Activated naive CD8-positive, alpha-beta T cell (primary cell): ENCODE data around the gene CD6.
A peak's percentile ranks its signal among the peaks of the same experiment; 100 is the strongest.

Source experiments
- H3K27ac Mint-ChIP-seq: one replicate; pipeline ENCODE4 v1.8.0; 2021; ENCODE audit warnings: mixed read lengths
- H3K27me3 Mint-ChIP-seq: one replicate; pipeline ENCODE4 v1.8.0; 2021; ENCODE audit warnings: mixed read lengths
- H3K36me3 Mint-ChIP-seq: one replicate; pipeline ENCODE4 v1.8.0; 2021; ENCODE audit warnings: mixed read lengths
- H3K4me1 Mint-ChIP-seq: one replicate; pipeline ENCODE4 v1.8.0; 2021; ENCODE audit warnings: low read depth, mixed read lengths
- H3K4me3 Mint-ChIP-seq: one replicate; pipeline ENCODE4 v1.8.0; 2021; ENCODE audit warnings: mild to moderate bottlenecking, mixed read lengths
- H3K9me3 Mint-ChIP-seq: one replicate; pipeline ENCODE4 v1.8.0; 2021; ENCODE audit warnings: low read depth, mixed read lengths

CD6 gene

DNA sequence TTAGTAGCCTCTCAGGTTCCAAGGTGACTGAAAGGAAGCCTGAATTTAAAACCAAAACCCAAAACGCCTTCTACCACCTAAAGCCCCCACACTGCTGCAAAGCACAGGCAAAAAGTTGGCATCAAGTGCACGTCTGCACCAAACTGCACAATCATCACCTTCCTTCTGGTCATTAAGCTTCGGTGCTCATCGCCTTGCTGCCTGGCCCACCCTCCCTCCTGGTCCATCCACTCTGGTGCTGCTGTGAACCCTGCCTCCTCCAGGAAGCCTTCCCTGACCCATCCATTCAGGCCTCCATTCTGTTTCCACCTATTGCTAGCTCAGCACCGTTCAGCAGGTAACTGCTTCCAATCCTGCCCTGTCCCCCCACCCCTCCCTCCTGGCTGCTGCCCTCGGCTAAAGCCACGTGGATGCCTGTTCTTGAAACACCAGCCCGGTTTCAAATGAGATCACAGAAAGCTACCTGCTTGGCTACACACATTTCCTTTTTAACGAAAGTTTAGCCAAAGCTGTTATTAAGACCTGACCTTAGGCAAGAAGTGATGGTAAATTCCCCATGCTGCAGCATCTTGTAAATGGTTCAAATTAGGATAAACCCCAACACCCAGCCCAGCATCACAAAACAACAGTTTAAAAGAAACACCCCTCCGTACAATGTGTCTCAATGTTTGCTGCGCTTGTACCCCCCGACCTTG is 77.0 kb downstream of the CD6 start:
- Mint-ChIP-seq H3K27me3 (no peaks in the 10 kb centered on the region), H3K36me3 (peaks cover 5% of the 10 kb centered on the region), H3K4me1 (peaks cover 47% of the 10 kb centered on the region), H3K4me3 (no peak overlapping the region), H3K27ac (peak overlapping the region; percentile 80), H3K9me3 (no peaks in the 10 kb centered on the region)

- Mint-ChIP-seq H3K4me1 (peaks cover 52% of the 10 kb centered on the region), H3K27me3 (no peaks in the 10 kb centered on the region), H3K27ac (peak overlapping the region; percentile 80), H3K9me3 (no peaks in the 10 kb centered on the region), H3K4me3 (peak overlapping the region; percentile 4), H3K36me3 (peaks cover 5% of the 10 kb centered on the region)
Measured at GRCh38 chr11:61049063-61049377, 77.5 kb downstream of the CD6 start.

DNA sequence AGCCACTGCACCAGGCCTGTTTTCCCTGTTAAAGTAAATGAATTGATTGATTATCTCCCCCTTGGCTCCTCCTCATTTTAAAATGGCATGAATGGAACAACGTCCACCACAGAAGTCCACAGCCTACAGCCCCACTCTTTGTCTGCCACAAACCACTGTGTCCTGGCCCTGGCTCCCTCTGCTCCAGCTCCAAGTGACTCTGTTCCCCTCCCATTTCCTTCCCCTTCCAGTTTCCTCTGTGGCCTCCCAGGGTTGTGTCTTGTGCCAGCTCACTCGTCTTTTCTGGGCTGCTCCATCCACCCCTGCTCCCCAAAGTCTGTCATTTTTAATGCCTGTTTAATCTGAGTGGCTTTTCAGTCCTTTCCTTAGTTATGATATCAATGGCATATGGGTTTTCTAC is 78.4 kb downstream of the CD6 start:
- Mint-ChIP-seq H3K27me3 (no peaks in the 10 kb centered on the region), H3K4me1 (peaks cover 56% of the 10 kb centered on the region), H3K9me3 (no peaks in the 10 kb centered on the region), H3K4me3 (no peak overlapping the region), H3K27ac (no peak overlapping the region), H3K36me3 (peaks cover 5% of the 10 kb centered on the region)

- H3K27me3 Mint-ChIP-seq: no peaks in the 10 kb centered on the region
- peaks cover 64% of the 10 kb centered on the region for H3K4me1 Mint-ChIP-seq
- no peaks in the 10 kb centered on the region for H3K9me3 Mint-ChIP-seq
- H3K27ac Mint-ChIP-seq: peak overlapping the region; percentile 6
- H3K4me3 Mint-ChIP-seq: no peak overlapping the region
- H3K36me3 Mint-ChIP-seq: peaks cover 8% of the 10 kb centered on the region
Measured at GRCh38 chr11:61052182-61052972, 80.9 kb downstream of the CD6 start.

DNA sequence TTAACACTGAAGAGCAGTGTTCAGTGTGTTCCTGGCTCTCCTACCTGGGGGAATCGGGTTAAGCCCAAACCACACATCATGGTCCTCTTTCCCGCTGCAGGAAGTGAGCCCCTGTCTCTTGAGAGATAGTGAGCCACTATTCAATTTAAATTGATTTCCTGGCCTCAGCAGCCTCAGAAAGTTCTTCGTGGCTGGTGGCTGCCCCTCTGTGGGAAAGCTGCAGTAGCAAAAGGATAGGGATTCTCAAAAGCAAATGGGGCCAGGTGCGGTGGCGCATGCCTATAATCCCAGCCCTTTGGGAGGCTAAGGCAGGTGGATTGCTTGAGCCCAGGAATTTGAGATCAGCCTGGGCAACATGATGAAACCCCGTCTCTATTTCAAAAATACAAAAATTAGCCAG is 81.7 kb downstream of the CD6 start:
- no peaks in the 10 kb centered on the region for H3K27me3 Mint-ChIP-seq
- no peaks in the 10 kb centered on the region for H3K9me3 Mint-ChIP-seq
- H3K36me3 Mint-ChIP-seq: peaks cover 10% of the 10 kb centered on the region
- peaks cover 62% of the 10 kb centered on the region for H3K4me1 Mint-ChIP-seq
- H3K27ac Mint-ChIP-seq: peak overlapping the region; percentile 50
- H3K4me3 Mint-ChIP-seq: no peak overlapping the region

- Mint-ChIP-seq H3K4me3 (no peak overlapping the region), H3K36me3 (peaks cover 13% of the 10 kb centered on the region), H3K9me3 (no peaks in the 10 kb centered on the region), H3K27me3 (no peaks in the 10 kb centered on the region), H3K27ac (peak overlapping the region; percentile 72), H3K4me1 (peaks cover 61% of the 10 kb centered on the region)
Measured at GRCh38 chr11:61054513-61054912, 83.0 kb downstream of the CD6 start.

DNA sequence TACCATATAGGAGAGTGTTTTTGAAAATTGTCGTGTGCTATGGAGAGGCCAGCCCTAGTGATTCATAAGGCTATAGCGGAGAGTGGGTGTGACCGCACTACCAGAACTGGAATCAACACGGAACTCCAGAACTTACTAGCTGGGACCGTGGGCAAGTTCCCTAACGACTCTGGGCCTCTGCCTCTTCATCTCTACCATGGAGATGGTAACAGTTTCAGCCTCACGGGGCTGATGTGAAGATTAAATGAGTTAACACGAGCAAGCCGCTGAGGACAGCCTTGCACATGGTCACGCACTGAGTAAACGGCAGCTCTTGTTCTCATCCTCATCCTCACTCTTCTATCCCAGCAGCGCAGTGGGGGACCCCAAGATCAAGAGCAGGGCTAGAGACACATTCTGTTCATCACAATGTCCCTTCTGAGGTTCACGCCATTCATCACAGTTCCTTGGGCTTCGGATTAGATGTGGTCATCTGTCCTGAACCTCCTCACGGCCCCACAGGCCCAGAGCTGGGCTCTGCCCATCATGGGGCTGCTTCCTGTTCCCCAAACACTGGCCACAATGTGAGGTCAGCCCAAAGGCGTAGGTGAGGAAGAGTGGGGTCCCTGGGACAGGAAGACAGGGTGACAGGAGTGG is 83.6 kb downstream of the CD6 start:
- Mint-ChIP-seq H3K36me3 (peaks cover 13% of the 10 kb centered on the region), H3K4me3 (no peak overlapping the region), H3K4me1 (peaks cover 61% of the 10 kb centered on the region), H3K27ac (peak overlapping the region; percentile 72), H3K27me3 (no peaks in the 10 kb centered on the region), H3K9me3 (no peaks in the 10 kb centered on the region)

GRCh38 chr11:61055776-61056175 is 84.3 kb downstream of the CD6 start:
- Mint-ChIP-seq H3K4me1 (peaks cover 65% of the 10 kb centered on the region), H3K9me3 (no peaks in the 10 kb centered on the region), H3K4me3 (no peak overlapping the region), H3K27me3 (no peaks in the 10 kb centered on the region), H3K27ac (peak overlapping the region; percentile 19), H3K36me3 (peaks cover 12% of the 10 kb centered on the region)

GRCh38 chr11:61056571-61056970 is 85.1 kb downstream of the CD6 start:
- no peaks in the 10 kb centered on the region for H3K9me3 Mint-ChIP-seq
- H3K4me1 Mint-ChIP-seq: peaks cover 67% of the 10 kb centered on the region
- peaks cover 8% of the 10 kb centered on the region for H3K36me3 Mint-ChIP-seq

GRCh38 chr11:61056981-61057380 is 85.5 kb downstream of the CD6 start:
- H3K9me3 Mint-ChIP-seq: no peaks in the 10 kb centered on the region
- H3K27ac Mint-ChIP-seq: no peak overlapping the region
- peaks cover 11% of the 10 kb centered on the region for H3K36me3 Mint-ChIP-seq
- H3K4me1 Mint-ChIP-seq: peaks cover 71% of the 10 kb centered on the region
- H3K4me3 Mint-ChIP-seq: no peak overlapping the region
- no peaks in the 10 kb centered on the region for H3K27me3 Mint-ChIP-seq

More at GRCh38 chr11:61056571-61056970, 85.1 kb downstream of the CD6 start:
- Mint-ChIP-seq H3K27ac (no peak overlapping the region), H3K4me3 (no peak overlapping the region), H3K27me3 (no peaks in the 10 kb centered on the region)

DNA sequence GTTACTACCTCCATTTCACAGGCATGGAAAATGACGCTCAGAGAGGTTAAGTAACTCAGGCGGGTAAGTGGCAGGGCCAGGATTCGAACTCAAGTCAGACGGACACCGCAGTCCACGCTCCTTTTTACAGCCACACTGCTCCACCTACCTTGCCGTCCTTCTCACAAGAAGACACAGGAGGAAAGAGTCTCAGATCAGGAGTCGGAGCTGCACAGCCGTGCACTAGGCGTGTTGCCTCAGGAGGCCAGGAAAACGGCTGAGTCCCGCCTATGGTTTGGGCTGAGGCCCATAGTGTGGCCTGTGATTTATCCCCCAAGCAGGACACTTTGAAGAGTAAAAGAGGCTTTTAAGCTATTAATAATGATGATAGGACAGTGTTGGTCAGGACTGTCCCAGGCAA is 86.1 kb downstream of the CD6 start:
- Mint-ChIP-seq H3K4me1 (peaks cover 74% of the 10 kb centered on the region), H3K4me3 (no peak overlapping the region), H3K36me3 (peaks cover 12% of the 10 kb centered on the region), H3K27ac (peak overlapping the region; percentile 64), H3K27me3 (no peaks in the 10 kb centered on the region), H3K9me3 (no peaks in the 10 kb centered on the region)

DNA sequence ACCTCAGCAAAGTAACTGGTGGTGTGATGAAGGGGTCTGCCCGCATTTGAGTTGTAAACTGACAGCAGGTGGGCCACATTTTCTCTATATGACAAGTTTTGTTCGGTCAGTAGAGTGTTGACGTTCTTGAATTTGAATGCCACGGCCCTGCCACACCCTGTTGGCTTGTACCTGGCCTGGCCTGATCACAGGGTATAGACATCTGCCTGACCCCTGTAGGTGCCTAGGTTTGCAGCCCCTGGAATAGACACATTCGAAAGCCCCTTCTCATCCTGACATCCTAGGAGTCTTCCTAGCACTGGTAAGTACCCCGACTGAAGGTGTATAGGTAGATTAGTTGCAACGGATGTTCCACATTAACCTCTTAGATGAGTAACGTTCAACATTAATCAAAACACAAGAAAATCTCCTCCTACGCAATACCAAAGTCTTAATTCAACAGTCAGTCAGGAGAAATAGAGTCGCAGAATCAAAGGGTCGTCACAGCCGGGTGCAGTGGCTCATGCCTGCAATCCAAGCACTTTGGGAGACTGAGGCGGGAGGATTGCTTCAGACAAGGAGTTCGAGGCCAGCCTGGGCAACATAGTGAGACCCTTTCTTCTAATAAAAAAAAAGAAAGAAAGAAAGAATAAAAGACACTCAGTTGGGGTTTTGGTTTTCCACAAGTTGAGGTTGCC is 87.2 kb downstream of the CD6 start:
- H3K27ac Mint-ChIP-seq: peak overlapping the region; percentile 88
- H3K4me1 Mint-ChIP-seq: peaks cover 72% of the 10 kb centered on the region
- H3K4me3 Mint-ChIP-seq: peak overlapping the region; percentile 66
- H3K27me3 Mint-ChIP-seq: no peaks in the 10 kb centered on the region
- H3K9me3 Mint-ChIP-seq: no peaks in the 10 kb centered on the region
- peaks cover 16% of the 10 kb centered on the region for H3K36me3 Mint-ChIP-seq

GRCh38 chr11:61059260-61059752 is 87.8 kb downstream of the CD6 start:
- peaks cover 16% of the 10 kb centered on the region for H3K36me3 Mint-ChIP-seq

GRCh38 chr11:61061081-61061826 is 89.8 kb downstream of the CD6 start:
- Mint-ChIP-seq H3K36me3 (peaks cover 22% of the 10 kb centered on the region), H3K4me1 (peaks cover 75% of the 10 kb centered on the region), H3K27me3 (no peaks in the 10 kb centered on the region), H3K27ac (peak overlapping the region; percentile 97), H3K4me3 (peak overlapping the region; percentile 85), H3K9me3 (no peaks in the 10 kb centered on the region)

More at GRCh38 chr11:61059260-61059752, 87.8 kb downstream of the CD6 start:
- no peaks in the 10 kb centered on the region for H3K9me3 Mint-ChIP-seq
- peak overlapping the region; percentile 66 for H3K4me3 Mint-ChIP-seq
- peak overlapping the region; percentile 47 for H3K27ac Mint-ChIP-seq
- H3K27me3 Mint-ChIP-seq: no peaks in the 10 kb centered on the region
- peaks cover 69% of the 10 kb centered on the region for H3K4me1 Mint-ChIP-seq
